K562 (cell line): Measurements from ENCODE around the gene CSMD2.

Source experiments
- EZH2 ChIP-seq: IDR thresholded peaks from 2 replicates; pipeline ENCODE4 v1.6.1; 2012; ENCODE audit warnings: low read depth, mild to moderate bottlenecking, inconsistent platforms, low read length, borderline replicate concordance
- NFATC3 ChIP-seq: fragments of 450-650 bp; IDR thresholded peaks from 2 replicates; pipeline ENCODE4 v1.6.1; 2017; ENCODE audit warnings: mild to moderate bottlenecking
- POLR2A ChIP-seq: fragments of 450-650 bp; conservative IDR thresholded peaks from 2 replicates; pipeline ENCODE4 v1.6.1; 2016
- TAF1 ChIP-seq: IDR thresholded peaks from 2 replicates; pipeline ENCODE4 v1.6.1; 2011; ENCODE audit warnings: mild to moderate bottlenecking, low read length, moderate library complexity; ENCODE audit not compliant: insufficient read depth, control insufficient read depth, severe bottlenecking; ENCODE audit errors: extremely low read depth
- TEAD2 ChIP-seq: fragments of 450-650 bp; IDR thresholded peaks from 2 replicates; pipeline ENCODE4 v1.6.1; 2016; ENCODE audit warnings: missing genetic modification characterization, control low read depth, missing compliant biosample characterization
- TF ChIP-seq, protein P1 (sequence below): fragments of 250-450 bp; sonication (Bioruptor Pico); IDR thresholded peaks from 2 replicates; pipeline ENCODE4 v1.5.0; 2020; ENCODE audit warnings: mild to moderate bottlenecking
- TF ChIP-seq, protein P2 (sequence below): sonication (generic); formaldehyde crosslinking; IDR thresholded peaks from 2 replicates; pipeline ENCODE4 v1.9.0; 2022; ENCODE audit warnings: mild to moderate bottlenecking, missing genetic modification reagents
- TF ChIP-seq, protein P3 (sequence below): fragments of 250-450 bp; sonication (Bioruptor Pico); IDR thresholded peaks from 2 replicates; pipeline ENCODE4 v1.5.0; 2020; ENCODE audit warnings: mild to moderate bottlenecking, borderline replicate concordance
- TF ChIP-seq, protein P4 (sequence below), 3 experiments: IDR thresholded peaks in 2 of 3; conservative IDR thresholded peaks in 1 of 3; 2 replicates each; pipeline ENCODE4 v1.5.1; 2011 to 2012; ENCODE audit warnings: low read length in 3 of 3, mild to moderate bottlenecking in 3 of 3, control low read depth in 2 of 3, improper control_type of control experiment in 1 of 3, inconsistent platforms in 1 of 3, low read depth in 1 of 3, mixed read lengths in 1 of 3, moderate library complexity in 1 of 3; ENCODE audit not compliant: insufficient read depth in 2 of 3

DNA sequence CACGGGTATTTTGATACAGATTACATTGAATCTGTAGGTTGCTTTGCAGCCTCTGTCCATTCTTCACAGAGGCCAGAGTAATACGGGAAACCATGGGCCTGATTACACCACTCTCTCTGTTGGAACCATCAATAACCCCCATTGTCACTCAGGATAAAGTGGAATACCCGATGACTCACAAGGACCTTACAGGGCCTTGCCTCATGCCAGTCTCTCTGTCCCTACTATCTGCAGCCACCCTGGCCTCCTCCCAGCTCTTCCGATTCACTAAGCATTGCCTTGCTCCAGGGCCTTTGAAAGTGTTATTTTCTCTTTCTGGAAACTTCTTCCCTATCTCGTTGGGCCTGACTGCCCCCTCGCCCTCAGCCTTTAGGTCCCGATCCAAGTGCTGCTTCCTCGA is 239.4 kb downstream of the CSMD2 start:
- TF ChIP-seq EZH2 (no peak), POLR2A (no peak), NFATC3 (no peak), TAF1 (no peak), TEAD2 (tag) (no peak)
- TF ChIP-seq, protein P1, sequence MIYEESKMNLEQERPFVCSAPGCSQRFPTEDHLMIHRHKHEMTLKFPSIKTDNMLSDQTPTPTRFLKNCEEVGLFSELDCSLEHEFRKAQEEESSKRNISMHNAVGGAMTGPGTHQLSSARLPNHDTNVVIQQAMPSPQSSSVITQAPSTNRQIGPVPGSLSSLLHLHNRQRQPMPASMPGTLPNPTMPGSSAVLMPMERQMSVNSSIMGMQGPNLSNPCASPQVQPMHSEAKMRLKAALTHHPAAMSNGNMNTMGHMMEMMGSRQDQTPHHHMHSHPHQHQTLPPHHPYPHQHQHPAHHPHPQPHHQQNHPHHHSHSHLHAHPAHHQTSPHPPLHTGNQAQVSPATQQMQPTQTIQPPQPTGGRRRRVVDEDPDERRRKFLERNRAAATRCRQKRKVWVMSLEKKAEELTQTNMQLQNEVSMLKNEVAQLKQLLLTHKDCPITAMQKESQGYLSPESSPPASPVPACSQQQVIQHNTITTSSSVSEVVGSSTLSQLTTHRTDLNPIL (CRISPR knock-in tag), result no peak
- TF ChIP-seq, protein P2, sequence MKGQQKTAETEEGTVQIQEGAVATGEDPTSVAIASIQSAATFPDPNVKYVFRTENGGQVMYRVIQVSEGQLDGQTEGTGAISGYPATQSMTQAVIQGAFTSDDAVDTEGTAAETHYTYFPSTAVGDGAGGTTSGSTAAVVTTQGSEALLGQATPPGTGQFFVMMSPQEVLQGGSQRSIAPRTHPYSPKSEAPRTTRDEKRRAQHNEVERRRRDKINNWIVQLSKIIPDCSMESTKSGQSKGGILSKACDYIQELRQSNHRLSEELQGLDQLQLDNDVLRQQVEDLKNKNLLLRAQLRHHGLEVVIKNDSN (CRISPR knock-in tag), result no peak
- TF ChIP-seq, protein P3, sequence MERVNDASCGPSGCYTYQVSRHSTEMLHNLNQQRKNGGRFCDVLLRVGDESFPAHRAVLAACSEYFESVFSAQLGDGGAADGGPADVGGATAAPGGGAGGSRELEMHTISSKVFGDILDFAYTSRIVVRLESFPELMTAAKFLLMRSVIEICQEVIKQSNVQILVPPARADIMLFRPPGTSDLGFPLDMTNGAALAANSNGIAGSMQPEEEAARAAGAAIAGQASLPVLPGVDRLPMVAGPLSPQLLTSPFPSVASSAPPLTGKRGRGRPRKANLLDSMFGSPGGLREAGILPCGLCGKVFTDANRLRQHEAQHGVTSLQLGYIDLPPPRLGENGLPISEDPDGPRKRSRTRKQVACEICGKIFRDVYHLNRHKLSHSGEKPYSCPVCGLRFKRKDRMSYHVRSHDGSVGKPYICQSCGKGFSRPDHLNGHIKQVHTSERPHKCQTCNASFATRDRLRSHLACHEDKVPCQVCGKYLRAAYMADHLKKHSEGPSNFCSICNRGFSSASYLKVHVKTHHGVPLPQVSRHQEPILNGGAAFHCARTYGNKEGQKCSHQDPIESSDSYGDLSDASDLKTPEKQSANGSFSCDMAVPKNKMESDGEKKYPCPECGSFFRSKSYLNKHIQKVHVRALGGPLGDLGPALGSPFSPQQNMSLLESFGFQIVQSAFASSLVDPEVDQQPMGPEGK, result no peak
- TF ChIP-seq, protein P4, sequence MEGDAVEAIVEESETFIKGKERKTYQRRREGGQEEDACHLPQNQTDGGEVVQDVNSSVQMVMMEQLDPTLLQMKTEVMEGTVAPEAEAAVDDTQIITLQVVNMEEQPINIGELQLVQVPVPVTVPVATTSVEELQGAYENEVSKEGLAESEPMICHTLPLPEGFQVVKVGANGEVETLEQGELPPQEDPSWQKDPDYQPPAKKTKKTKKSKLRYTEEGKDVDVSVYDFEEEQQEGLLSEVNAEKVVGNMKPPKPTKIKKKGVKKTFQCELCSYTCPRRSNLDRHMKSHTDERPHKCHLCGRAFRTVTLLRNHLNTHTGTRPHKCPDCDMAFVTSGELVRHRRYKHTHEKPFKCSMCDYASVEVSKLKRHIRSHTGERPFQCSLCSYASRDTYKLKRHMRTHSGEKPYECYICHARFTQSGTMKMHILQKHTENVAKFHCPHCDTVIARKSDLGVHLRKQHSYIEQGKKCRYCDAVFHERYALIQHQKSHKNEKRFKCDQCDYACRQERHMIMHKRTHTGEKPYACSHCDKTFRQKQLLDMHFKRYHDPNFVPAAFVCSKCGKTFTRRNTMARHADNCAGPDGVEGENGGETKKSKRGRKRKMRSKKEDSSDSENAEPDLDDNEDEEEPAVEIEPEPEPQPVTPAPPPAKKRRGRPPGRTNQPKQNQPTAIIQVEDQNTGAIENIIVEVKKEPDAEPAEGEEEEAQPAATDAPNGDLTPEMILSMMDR (IDR thresholded peaks at IDR 0.05 in 2 of 3, conservative IDR thresholded peaks at IDR 0.05 in 1 of 3; ENCODE audit: insufficient read depth in 2 of 3, low read depth in 1 of 3, low read length in 3 of 3), result no peak
